GM18870 (cell line): Measurements from ENCODE around the gene TDO2.

ENCODE experiments used
- ATAC-seq: cut with Tn5 transposase; IDR thresholded peaks from one replicate; pipeline ENCODE4 v1.9.1; 2021; ENCODE audit warnings: moderate library complexity; ENCODE audit not compliant: unreplicated experiment

The TDO2 gene

GRCh38 chr4:155952501-155952901, 49.0 kb downstream of the TDO2 start:
- ATAC-seq: no peak

GRCh38 chr4:155953151-155954117, 49.9 kb downstream of the TDO2 start, which contains the start of gene CTSO:
CTSO (minus strand) TSS chr4:155953866; CDS start chr4:155953847, 19 bp downstream.
- ATAC-seq: peak; percentile 93

GRCh38 chr4:155954118-155954685, 50.7 kb downstream of the TDO2 start:
- ATAC-seq: no peak

- no peak for ATAC-seq
These were observed 51.4 kb downstream of the TDO2 start for GRCh38 chr4:155954939-155955338.

- ATAC-seq: no peak
These were observed 53.0 kb downstream of the TDO2 start for GRCh38 chr4:155956461-155956860.

- no peak for ATAC-seq
These were observed 55.9 kb downstream of the TDO2 start for GRCh38 chr4:155959417-155959816.

GRCh38 chr4:155960522-155960921, 57.0 kb downstream of the TDO2 start:
- ATAC-seq: no peak

GRCh38 chr4:155961575-155961974, 58.1 kb downstream of the TDO2 start:
- no peak for ATAC-seq

GRCh38 chr4:155962767-155963166, 59.3 kb downstream of the TDO2 start:
- no peak for ATAC-seq

GRCh38 chr4:155964016-155964891, 60.8 kb downstream of the TDO2 start:
- no peak for ATAC-seq

GRCh38 chr4:155966171-155966570, 62.7 kb downstream of the TDO2 start:
- no peak for ATAC-seq

GRCh38 chr4:155966731-155967395, 63.4 kb downstream of the TDO2 start:
- ATAC-seq: no peak
